Measurements from ENCODE around the gene CEACAM19. TPM values are rescaled to one million over a fixed set of nuclear protein-coding genes. Genes with fewer than 3 reads are reported as not detected.

The CEACAM19 gene
- total and polyA plus RNA-seq, 2 of the 8 experiments (the other 6 are each of a cell fraction or from before 2014, with no cell fraction given): 3.1 to 3.4 TPM

DNA sequence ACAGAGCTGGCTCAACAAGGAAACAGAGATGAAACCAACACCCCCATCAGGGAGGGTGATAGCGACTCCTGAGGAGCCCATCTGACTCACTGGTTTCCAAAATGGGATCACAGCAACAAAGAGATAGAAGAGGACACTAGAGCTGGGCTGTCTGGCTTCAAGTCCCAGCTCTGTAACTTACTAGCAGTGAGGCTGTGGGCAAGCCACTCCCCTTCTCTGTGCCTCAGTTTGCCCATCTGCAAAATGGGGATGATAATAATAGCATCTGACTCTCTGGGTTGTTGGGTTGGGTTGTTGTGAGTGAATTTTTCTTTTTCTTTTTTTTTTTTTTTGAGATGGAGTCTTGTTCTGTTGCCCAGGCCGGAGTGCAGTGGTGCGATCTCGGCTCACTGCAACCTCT lies 43.7 kb upstream of the CEACAM19 start:
- Histone ChIP-seq H4K91ac (replicated peaks; ENCODE audit: insufficient read length, low read length) (no peak overlapping the region), H3K4me2 (ENCODE audit: insufficient read depth in 1 of 2, low read depth in 2 of 2, low read length in 2 of 2) (no peak overlapping the region), H3K18ac (ENCODE audit: extremely low read depth, low read length) (no peak overlapping the region), H4K20me1 (replicated peaks in 1 of 2; ENCODE audit: control insufficient read depth in 1 of 2, insufficient read depth in 2 of 2, low read length in 2 of 2) (no peaks in the 10 kb centered on the region), H2BK20ac (ENCODE audit: low read length) (no peak overlapping the region), H4K8ac (ENCODE audit: extremely low read depth, insufficient read depth, low read length) (no peak overlapping the region), H2BK15ac (ENCODE audit: low read length) (no peak overlapping the region), H3K4ac (replicated peaks; ENCODE audit: insufficient read length, low read depth, low read length) (no peak overlapping the region), H3K23me2 (ENCODE audit: low read depth, low read length) (no peaks in the 10 kb centered on the region), H2BK5ac (ENCODE audit: low read depth, low read length) (no peak overlapping the region), H2BK12ac (ENCODE audit: low read depth, low read length) (no peak overlapping the region), H4K5ac (ENCODE audit: insufficient read length, low read depth, low read length) (no peak overlapping the region), H3K79me2 (ENCODE audit: control insufficient read depth in 1 of 2, insufficient read depth in 2 of 2, low read length in 2 of 2) (no peaks in the 10 kb centered on the region), H2AFZ (ENCODE audit: low read length) (no peak overlapping the region), H3K79me1 (ENCODE audit: low read depth, low read length) (no peaks in the 10 kb centered on the region), H2BK120ac (replicated peaks; ENCODE audit: low read depth, low read length) (no peak overlapping the region), H3K36me3 (ENCODE audit: control insufficient read depth in 2 of 4, insufficient read depth in 4 of 4, low read length in 3 of 4) (no peaks in the 10 kb centered on the region), H3K4me3 (ENCODE audit: extremely low read depth in 1 of 4, insufficient read depth in 2 of 4, low read depth in 3 of 4, low read length in 4 of 4) (no peak overlapping the region), H3K27ac (ENCODE audit: low read depth, low read length) (no peak overlapping the region), H3K9ac (replicated peaks in 1 of 4; ENCODE audit: extremely low read depth in 1 of 4, low read depth in 3 of 4, low read length in 3 of 4) (no peak overlapping the region), H3K23ac (ENCODE audit: insufficient read length) (no peak overlapping the region), H3K14ac (ENCODE audit: insufficient read length) (no peak overlapping the region), H3K27me3 (replicated peaks in 1 of 4; ENCODE audit: control insufficient read depth in 3 of 4, extremely low read depth in 1 of 4, insufficient read depth in 3 of 4, low read length in 3 of 4) (no peaks in the 10 kb centered on the region; a peak in 1 of 7 replicates), H3K56ac (replicated peaks; ENCODE audit: insufficient read length, low read depth, low read length) (no peak overlapping the region), H3K4me1 (replicated peaks in 1 of 4; ENCODE audit: control insufficient read depth in 3 of 4, insufficient read depth in 4 of 4, low read length in 3 of 4) (no peaks in the 10 kb centered on the region), H2AK5ac (ENCODE audit: low read depth, low read length) (no peak overlapping the region), H3K9me3 (ENCODE audit: insufficient read depth in 2 of 2, low read depth in 1 of 2, low read length in 1 of 2) (no peaks in the 10 kb centered on the region)
- DNase-seq (ENCODE audit: low read depth in 1 of 2, low spot score in 2 of 2) (no peak), FAIRE-seq (no peak)
- TF ChIP-seq SP2 (IDR thresholded peaks at IDR 0.05; ENCODE audit: low read length) (no peak), EZH2 (IDR thresholded peaks at IDR 0.05; ENCODE audit: low read depth, low read length, severe bottlenecking) (no peak), EGR1 (IDR thresholded peaks at IDR 0.05; ENCODE audit: borderline replicate concordance, low read depth, low read length) (no peak), BCL11A (IDR thresholded peaks at IDR 0.05; ENCODE audit: low read depth in 2 of 2, low read length in 2 of 2) (no peak), MAFK (IDR thresholded peaks at IDR 0.05; ENCODE audit: low read depth, low read length) (no peak), JUND (IDR thresholded peaks at IDR 0.05; ENCODE audit: low read length) (no peak), RNF2 (IDR thresholded peaks at IDR 0.05; ENCODE audit: borderline replicate concordance, low read depth, low read length, missing control alignments, poor library complexity, severe bottlenecking) (no peak), FOSL1 (IDR thresholded peaks at IDR 0.05; ENCODE audit: insufficient read depth, low read depth, low read length) (no peak), HDAC6 (IDR thresholded peaks at IDR 0.05; ENCODE audit: low read depth, low read length) (no peak)
- 100% methylated on average over 3 of the region's 4 CpGs; no CpG with 5 or more reads in 1 of the 2 experiments for WGBS, 2 experiments (ENCODE audit: extremely low coverage in 1 of 2, insufficient coverage in 1 of 2, insufficient read length in 1 of 2, insufficient replicate concordance in 2 of 2, low coverage in 1 of 2, low lambda C conversion rate in 2 of 2, missing lambda C conversion rate in 1 of 2)
- ChIA-PET POLR2A (ENCODE audit: partially characterized antibody) (no interaction called here), CTCF (ENCODE audit: partially characterized antibody) (interaction anchor here (1.1 to 5.4 kb wide), 4 partner anchors 16 to 96 kb away, joined by 3 to 29 read pairs (median 12); no protein-coding TSS in a partner anchor)
